Ishikawa (cell line): ENCODE data around the gene SCP2D1.

ENCODE experiments used
- CEBPB ChIP-seq: IDR thresholded peaks from 2 replicates; pipeline ENCODE4 v1.6.1; 2012
- RAD21 ChIP-seq: IDR thresholded peaks from 2 replicates; pipeline ENCODE4 v1.6.1; 2012; ENCODE audit warnings: low read depth
- TEAD4 ChIP-seq: IDR thresholded peaks from 2 replicates; pipeline ENCODE4 v1.6.1; 2012

- no peak for TF ChIP-seq CEBPB
- no peak for TF ChIP-seq RAD21
- TF ChIP-seq TEAD4 = no peak
These were observed 18.2 kb upstream of the SCP2D1 start for GRCh38 chr20:18795366-18795765.
